Subcutaneous adipose tissue (tissue), 4 donors: ENCODE data around the gene SEPTIN11. TPM values are rescaled to one million over a fixed set of nuclear protein-coding genes. Genes with fewer than 3 reads are reported as not detected.

Experiments used
- total RNA-seq, 4 donors: library from RNA; depleted of rRNA; stranded (reverse); fragments of >200 nt; gene quantifications; one replicate each; pipeline ENCODE4 v1.1.0, GENCODE V29; 2016
- TF ChIP-seq, protein P1 (sequence below): fragments of 450-650 bp; IDR thresholded peaks from one replicate; pipeline ENCODE4 v1.5.1; 2016; ENCODE audit warnings: low read depth, mild to moderate bottlenecking, control low read depth, antibody characterized with exemption, moderate library complexity

Gene SEPTIN11
- total RNA-seq, 4 donors from 2014 or later: 323 to 398 (median 349) TPM

DNA sequence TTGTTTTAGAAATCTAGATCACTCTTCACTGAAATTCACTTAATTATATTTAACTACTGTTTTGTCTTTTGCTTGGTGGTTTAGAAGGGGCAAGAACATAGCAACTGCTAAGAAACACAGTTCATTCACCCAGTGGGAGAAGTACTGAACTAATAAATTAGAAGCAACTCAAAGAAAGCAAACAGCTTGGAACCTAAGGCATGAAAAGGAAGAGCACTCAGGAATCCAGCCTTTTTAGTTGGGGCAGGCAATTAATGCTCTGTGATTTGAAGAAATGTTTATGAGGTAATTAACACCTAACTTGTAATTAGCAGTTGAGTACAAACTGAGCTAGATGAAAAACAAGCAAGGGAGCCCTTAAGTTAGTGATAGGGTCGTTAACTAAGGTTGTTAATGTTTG lies 22.8 kb downstream of the SEPTIN11 start:
- TF ChIP-seq, protein P1, sequence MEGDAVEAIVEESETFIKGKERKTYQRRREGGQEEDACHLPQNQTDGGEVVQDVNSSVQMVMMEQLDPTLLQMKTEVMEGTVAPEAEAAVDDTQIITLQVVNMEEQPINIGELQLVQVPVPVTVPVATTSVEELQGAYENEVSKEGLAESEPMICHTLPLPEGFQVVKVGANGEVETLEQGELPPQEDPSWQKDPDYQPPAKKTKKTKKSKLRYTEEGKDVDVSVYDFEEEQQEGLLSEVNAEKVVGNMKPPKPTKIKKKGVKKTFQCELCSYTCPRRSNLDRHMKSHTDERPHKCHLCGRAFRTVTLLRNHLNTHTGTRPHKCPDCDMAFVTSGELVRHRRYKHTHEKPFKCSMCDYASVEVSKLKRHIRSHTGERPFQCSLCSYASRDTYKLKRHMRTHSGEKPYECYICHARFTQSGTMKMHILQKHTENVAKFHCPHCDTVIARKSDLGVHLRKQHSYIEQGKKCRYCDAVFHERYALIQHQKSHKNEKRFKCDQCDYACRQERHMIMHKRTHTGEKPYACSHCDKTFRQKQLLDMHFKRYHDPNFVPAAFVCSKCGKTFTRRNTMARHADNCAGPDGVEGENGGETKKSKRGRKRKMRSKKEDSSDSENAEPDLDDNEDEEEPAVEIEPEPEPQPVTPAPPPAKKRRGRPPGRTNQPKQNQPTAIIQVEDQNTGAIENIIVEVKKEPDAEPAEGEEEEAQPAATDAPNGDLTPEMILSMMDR: no peak

DNA sequence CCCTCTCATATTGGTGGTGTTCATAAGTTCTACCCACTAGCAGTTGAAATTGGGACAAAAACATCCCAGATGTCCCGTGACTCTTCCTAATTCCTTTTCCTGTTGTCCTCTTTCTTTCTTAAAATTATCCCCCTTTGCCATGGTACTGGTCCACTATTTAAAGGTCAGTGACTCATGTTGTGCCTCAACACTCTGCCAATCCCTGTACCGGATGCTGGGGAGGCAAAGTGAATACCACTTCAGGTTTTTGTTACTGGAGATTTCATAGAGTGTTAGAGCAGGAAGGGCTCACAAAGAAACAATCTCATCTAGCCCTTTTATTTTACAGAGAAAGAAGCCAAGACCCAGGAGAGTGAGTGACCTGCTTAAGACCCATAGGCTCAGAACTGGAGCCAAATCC lies 24.6 kb downstream of the SEPTIN11 start:
- TF ChIP-seq, protein P1: no peak

DNA sequence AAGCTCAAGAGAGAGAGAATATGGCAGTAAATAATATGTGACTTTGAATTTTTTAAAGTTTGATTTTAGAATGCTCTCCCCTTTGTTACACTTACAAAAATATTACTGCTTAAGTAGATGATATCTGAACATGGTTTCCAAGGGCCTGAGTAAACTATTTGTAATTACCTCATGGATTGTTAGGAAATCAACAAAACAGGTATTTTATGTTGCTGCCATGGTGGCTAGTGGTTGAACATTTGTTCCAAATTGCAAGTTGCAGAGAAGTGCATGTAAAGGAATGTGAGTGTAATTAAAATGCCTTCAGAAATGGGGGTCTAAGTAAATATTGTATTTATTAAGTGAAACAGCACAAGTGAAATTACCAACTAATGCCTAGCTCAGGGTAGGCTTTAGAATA lies 27.6 kb downstream of the SEPTIN11 start:
- TF ChIP-seq, protein P1: no peak

DNA sequence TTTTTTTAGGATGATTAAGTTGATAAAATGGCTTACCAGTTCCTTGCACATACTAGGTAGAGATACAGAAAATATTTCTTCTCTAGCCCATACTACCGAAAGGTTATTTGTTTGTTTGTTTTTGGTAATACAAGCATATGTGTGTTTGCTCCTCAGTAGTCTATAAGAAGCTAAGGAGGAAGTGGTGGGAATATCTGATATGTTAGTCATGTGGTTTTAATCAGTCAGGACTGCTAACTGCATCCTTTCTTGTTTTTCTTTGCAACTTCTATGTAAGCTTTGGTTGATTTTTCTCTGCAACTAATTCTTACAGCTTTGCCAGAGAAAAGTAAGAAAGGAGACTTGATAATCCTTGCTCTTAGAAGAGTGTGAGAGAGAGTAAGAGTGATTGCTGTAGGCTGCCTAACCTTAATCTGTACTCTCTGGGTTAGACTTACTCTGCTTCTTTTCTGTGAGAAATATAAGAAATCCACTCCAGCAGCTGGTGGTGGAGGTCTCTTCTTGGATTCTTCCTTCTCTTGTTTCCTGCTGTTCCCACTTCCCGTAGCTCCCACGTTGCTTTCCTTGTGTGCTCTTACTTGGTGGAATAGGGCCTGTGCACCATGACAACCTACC lies 28.3 kb downstream of the SEPTIN11 start:
- TF ChIP-seq, protein P1: no peak

DNA sequence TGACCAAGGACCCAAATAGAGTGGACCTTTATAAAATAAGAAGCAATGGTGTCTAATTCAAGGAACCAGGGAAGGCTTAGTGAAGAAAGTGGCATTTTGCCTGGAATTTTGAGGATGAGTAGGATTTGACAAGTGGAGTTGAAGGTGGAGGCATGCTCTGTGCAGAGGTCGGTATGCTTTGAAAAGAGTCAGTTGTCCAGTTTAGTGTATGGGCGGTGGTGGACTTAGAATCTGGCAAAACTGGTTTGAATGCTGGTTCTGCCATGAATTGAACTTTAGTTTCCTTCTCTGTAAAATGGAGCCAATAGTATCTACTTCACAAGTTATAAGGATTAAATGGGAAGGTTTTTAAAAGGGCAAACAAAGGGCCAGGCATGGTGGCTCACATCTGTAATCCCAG lies 29.7 kb downstream of the SEPTIN11 start:
- TF ChIP-seq, protein P1: no peak

DNA sequence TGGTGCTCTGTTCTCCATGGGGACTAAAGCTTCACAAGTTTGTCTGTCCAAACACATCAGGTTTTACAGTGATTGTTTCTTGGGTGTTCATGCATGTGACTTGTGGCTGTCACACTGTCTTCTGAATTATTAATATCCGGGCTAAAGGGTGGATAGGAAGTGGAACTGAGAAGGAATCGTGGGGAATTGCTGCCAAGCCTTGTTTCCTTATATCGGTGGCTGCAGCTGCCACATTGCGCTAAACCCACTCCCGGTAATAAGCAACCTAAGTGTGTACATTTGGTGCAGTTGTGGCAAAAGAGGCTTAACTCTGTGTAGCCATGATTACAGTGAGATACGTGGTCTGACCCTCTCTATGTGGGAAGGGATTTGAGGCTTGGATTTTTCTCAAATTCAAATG lies 30.7 kb downstream of the SEPTIN11 start:
- TF ChIP-seq, protein P1: no peak

DNA sequence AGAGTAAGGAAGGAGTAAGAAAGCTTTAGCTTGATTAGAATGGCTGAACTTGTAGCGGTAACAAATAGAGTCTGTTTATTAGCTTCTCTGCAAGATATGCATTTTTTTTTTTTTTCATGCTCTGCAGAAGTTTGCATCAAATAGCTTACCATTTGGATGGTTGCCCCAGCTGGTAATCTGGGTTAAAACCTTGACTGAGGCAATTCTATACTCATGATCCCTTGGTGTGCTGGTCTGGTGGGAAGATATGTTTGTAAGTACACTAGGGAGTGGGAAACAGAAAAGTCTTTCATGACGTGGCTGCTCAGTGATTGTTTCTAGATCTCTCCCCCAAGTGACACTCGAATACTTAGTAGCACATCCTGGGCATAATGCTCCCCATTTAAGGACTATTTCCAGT lies 32.1 kb downstream of the SEPTIN11 start:
- TF ChIP-seq, protein P1: no peak
